Measurements from ENCODE around the gene PIAS1.
"Not testable (repeated sequence)": the region's sequence is repeated elsewhere in the genome, so short reads cannot be mapped to it uniquely, and the experiment has no call there.

The PIAS1 gene

GRCh38 chr15:68034719-68035293 lies 19.3 kb upstream of the PIAS1 start:
- DNase-seq (ENCODE audit: low read depth in 2 of 2): no peak

DNA sequence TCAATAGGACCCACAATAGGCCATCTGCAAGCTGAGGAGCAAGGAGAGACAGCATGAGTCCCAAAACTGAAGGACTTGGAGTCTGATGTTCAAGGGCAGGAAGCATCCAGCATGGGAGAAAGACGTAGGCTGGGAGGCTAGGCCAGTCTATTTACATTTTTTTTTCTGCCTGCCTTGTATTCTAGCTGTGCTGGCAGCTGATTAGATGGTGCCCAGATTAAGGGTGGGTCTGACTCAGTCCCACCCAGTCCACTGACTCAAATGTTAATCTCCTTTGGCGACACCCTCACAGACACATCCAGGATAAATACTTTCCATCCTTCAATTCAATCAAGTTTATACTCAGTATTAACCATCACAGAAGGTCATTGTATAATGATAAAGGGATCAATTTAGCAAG lies 15.9 kb upstream of the PIAS1 start:
- no peak for DNase-seq (ENCODE audit: low read depth in 2 of 2)

DNA sequence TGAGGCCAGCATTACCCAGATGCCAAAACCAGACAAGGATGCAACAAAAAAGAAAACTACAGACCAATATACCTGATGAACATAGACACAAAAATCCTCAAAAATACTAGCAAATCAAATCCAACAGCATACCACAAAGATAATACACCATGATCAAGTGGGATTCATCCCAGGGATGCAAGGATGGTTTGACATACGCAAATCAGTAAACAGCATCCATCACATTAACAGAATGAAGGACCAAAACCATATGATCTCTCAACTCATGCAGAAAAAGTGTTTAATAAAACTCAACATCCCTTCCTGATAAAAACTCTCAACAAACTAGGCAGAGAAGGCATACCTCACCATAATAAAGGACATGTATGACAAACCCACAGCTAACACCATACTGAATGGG lies 14.0 kb upstream of the PIAS1 start:
- no peak for DNase-seq (ENCODE audit: low read depth in 2 of 2)

- no peak for DNase-seq (ENCODE audit: low read depth in 2 of 2)
Observed at GRCh38 chr15:68042156-68042854, 11.8 kb upstream of the PIAS1 start.

DNA sequence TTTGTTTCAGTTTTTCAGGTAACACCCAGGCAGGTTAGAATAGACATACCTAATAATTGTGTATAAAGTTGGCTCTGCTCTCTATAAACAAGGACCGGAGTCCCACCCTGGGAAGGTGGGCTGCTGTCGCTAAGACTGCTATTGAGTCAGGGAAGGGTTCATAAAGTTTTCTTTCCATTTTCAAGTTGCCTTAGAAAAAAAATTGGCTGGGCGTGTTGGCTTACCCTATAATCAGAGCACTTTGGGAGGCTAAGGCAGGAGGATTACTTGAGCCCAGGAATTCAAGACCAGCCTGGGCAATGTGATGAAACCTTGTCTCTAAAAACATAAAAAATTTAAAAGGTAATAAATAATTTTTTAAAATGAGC lies 11.3 kb upstream of the PIAS1 start:
- DNase-seq (ENCODE audit: low read depth in 2 of 2): no peak

DNA sequence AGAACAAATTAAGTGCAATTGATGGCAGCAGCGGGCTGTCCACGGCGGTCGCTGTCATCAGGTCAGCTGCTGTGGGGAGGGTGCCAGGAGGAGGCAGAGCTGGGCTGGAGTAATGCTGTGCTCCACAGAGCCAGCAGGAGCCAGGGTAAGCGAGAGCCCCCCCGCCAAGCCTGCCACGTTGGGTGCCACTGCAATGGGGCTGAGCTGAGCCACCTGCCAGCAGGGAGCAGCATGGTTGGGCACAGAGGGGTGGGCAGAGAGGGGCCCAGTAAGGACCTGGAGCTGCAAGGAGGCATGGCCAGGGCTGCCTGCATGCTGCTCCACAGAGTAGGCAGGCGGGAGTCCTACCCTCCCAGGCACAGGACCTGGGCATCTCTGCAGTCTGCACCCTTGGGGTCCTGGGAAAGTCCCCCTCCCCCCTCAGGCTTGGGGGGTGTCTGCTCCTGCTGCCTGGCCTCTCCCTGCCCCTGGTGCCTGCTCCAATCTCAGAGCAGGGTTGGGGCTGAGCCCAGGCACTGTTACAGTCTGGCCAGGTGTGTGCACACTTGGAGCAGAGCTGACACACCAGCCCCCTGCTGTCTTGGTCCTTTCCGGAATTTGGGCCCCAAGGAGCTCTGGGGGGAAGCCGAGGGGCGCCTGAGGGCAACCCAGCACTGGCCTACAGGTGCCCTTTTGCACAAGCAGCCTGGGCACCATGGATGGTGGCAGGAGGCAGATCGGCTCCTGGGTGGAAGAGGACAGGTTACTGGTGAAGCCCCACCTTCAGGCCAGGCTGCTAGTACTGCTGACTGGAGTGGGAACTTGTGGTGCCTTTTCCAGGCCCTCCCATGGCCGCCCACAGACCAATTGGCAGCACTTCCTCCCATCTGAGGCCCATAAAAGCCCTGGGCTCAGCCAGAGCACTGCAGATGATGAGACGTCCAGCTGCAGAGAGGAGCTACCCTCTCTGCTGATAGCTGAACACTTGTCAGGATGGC lies 8.5 kb upstream of the PIAS1 start:
- DNase-seq (ENCODE audit: low read depth in 2 of 2): no peak

DNA sequence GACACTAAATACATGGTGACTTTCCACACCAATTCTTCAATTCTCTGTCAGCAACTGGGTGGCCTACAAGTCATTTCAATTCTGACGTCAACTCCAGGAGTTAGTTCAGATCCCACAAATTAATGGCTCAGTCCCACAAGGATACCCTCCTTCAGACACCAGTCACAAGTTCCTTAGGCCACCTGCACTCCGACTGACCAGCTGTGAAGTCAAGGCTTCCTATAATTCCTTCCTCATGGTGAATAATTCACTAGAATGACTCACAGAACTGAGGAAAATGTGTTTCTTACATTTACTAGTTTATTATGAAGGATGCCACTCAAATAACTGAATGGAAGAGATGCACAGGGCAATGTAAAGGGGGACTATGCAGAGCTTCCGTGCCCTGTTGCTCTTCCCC lies 6.3 kb upstream of the PIAS1 start:
- no peak for DNase-seq (ENCODE audit: low read depth in 2 of 2)

DNA sequence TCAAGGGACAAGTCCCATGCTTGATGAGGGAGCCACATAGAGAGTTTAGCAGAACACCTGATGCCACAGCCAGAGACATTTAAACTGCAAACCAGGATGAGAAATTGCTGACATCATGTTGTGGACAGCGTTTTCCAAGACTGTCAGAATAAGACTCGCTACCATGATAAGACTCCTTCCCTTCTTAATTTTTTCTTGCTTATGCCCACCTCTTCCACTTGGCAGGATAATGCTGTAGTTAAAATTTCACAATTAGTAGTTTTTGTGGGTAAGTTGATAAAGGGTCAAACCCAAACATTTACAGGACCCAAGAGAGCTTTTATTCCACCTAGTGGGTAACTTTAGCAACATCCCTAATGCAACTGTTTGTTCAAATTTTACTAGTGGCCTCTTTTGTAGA lies 3.0 kb upstream of the PIAS1 start:
- no peak for DNase-seq (ENCODE audit: low read depth in 2 of 2)

- DNase-seq (ENCODE audit: low read depth in 2 of 2): no peak
Observed at GRCh38 chr15:68051907-68052306, 2.2 kb upstream of the PIAS1 start.

DNA sequence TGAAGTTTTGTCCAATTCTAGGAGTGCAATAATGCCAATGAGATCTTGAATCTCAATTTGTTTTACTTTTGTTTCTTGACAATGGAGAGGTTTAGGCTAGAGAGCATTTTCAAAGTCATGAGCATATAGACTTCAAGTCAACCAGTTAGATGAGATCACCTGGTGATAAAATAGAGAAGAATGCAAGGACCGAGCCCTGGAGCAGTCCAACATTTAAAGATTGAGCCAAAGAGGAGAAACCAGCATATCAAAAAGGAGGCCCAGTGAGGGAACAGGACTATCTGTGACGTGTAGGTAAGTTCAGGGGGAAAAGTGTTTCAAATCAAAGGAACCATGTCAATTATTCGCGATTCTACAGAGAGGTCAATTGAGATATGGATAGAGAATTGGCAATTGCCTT lies 1.7 kb upstream of the PIAS1 start:
- no peak for DNase-seq (ENCODE audit: low read depth in 2 of 2)

GRCh38 chr15:68053001-68053400 lies 1.1 kb upstream of the PIAS1 start:
- no peak for DNase-seq (ENCODE audit: low read depth in 2 of 2)

DNA sequence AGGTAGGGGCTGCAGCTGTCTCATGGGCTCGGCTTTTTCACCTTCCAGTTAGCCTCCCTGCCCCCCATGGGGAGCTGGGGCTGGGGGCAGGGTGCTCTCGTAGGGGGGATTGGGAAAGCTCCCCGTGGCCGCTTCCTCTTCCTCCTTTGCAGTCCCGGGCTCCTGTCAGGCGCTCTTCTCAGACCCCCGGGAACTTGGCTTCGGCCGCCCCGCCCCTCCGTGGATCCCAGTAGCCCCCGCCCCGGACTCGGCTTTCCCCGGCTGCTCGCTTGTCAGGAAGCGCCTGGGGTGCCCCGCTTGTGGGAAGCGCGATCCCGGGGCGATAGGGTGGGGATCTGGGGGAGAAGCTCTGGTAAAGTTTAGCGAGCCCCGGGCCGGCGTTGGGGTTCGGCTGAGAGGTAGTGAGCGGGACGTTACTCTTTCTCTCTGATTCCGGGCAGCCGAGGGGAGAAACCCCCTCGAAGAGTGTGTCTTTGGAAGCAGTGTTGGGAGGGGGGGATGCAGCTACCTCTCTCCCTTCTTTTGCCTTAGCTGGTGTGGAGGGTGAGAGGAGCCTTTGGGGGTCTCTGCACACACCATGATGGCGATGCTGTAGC lies 611 bp downstream of the PIAS1 start:
- no peak for DNase-seq (ENCODE audit: low read depth in 2 of 2)

- DNase-seq (ENCODE audit: low read depth in 2 of 2): no peak
Observed at GRCh38 chr15:68055224-68055705, 1.1 kb downstream of the PIAS1 start.

GRCh38 chr15:68056097-68056865 lies 2.2 kb downstream of the PIAS1 start:
- DNase-seq (ENCODE audit: low read depth in 2 of 2): no peak

- DNase-seq (ENCODE audit: low read depth in 2 of 2): no peak
Observed at GRCh38 chr15:68057034-68057433, 2.9 kb downstream of the PIAS1 start.

GRCh38 chr15:68057758-68058157 lies 3.6 kb downstream of the PIAS1 start:
- DNase-seq (ENCODE audit: low read depth in 2 of 2): no peak

GRCh38 chr15:68058970-68059369 lies 4.9 kb downstream of the PIAS1 start:
- DNase-seq (ENCODE audit: low read depth in 2 of 2): not testable (repeated sequence)

DNA sequence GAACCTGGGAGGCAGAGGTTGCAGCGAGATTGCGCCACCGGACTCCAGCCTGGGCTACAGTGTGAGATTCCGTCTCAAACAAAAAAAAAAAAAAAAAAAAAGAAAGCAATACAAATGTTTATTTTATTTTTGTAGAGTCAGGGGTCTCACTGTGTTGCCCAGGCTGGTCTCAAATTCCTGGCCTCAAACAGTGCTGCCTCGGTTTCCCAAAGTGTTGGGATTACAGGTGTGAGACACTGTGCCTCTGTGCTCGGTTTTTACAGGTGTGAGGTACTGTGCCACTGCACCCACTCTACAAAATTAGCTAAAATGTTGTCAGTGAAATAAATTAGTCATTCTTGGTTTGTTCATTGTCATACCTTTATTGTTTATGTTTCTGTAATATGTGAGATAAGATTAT lies 5.5 kb downstream of the PIAS1 start:
- no peak for DNase-seq (ENCODE audit: low read depth in 2 of 2)

DNA sequence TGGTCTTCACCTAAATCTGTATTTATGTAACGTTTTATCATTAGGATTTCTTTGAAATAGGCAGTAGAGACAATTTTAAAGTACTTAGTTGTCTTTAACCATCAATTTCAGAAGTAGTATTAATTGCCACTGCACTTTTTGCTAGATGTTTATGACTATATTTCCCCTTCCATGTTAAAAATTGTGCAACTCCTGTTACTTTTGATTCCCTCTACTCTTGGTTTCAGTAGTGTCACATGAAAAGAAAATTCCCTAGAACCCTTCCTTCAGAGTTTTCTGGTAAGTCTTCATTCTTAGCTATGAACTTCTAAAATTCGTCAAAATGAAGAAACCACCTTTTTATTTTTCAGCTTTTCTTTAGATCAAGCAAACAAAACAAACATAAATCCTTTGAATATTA lies 7.1 kb downstream of the PIAS1 start:
- DNase-seq (ENCODE audit: low read depth in 2 of 2): no peak

GRCh38 chr15:68061602-68062001 lies 7.5 kb downstream of the PIAS1 start:
- no peak for DNase-seq (ENCODE audit: low read depth in 2 of 2)

DNA sequence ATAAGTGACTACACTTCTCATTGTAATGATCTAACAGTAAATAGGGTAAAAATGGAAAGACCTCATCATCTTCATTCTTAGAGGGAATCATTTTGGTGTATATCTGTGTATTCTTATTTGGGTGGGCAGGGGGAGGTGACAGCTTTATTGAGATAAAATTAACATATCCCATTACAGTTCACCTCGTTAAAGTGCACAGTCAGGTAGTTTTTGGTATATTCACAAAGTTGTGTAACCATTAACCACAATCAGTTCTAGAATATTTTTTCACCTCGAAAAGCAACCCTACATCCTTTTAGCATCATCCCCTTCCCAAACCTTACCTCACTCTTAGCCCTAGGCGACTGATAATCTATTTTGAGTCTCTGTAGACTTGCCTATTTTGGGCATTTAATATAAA lies 8.1 kb downstream of the PIAS1 start:
- DNase-seq (ENCODE audit: low read depth in 2 of 2): no peak
